Measurements from ENCODE around the gene NVL.

The NVL gene

GRCh38 chr1:224343679-224344078 lies 13.7 kb upstream of the NVL start (continued):
- TF ChIP-seq TSHZ1 (tag by site-specific recombination; IDR thresholded peaks at IDR 0.05; ENCODE audit: borderline replicate concordance): 0 out of 2 replicates have a peak, but pooled peaks have one; percentile 18
- TF ChIP-seq ZNF521 (tag by site-specific recombination; IDR thresholded peaks at IDR 0.05): no peak
- TF ChIP-seq MZF1 (tag by site-specific recombination; IDR thresholded peaks at IDR 0.05; ENCODE audit: borderline replicate concordance): 0 out of 2 replicates have a peak, but pooled peaks have one; percentile 13
- no peak for TF ChIP-seq ZSCAN4 (tag by site-specific recombination; IDR thresholded peaks at IDR 0.05)
- no peak for TF ChIP-seq KLF10 (tag by site-specific recombination; IDR thresholded peaks at IDR 0.05)
- no peak for TF ChIP-seq HOXA7 (CRISPR knock-in tag; IDR thresholded peaks at IDR 0.05; ENCODE audit: borderline replicate concordance)
- TF ChIP-seq ZNF792 (tag by site-specific recombination; IDR thresholded peaks at IDR 0.05): no peak
- TF ChIP-seq ZNF580 (tag by site-specific recombination; IDR thresholded peaks at IDR 0.05): peak; percentile 43; the same call in 1 of the 2 replicates
- no peak for TF ChIP-seq ZNF596 (tag by site-specific recombination; IDR thresholded peaks at IDR 0.05)
- peak; percentile 85 for TF ChIP-seq ZNF549 (tag by site-specific recombination; IDR thresholded peaks at IDR 0.05)
- peak; percentile 59; the same call in 1 of the 2 replicates for TF ChIP-seq ZNF639 (tag by site-specific recombination; IDR thresholded peaks at IDR 0.05)
- TF ChIP-seq ZNF140 (tag by site-specific recombination; IDR thresholded peaks at IDR 0.05): no peak
- no peak for TF ChIP-seq ZNF776 (tag by site-specific recombination; IDR thresholded peaks at IDR 0.05; ENCODE audit: borderline replicate concordance)
- TF ChIP-seq ZNF670 (tag by site-specific recombination; IDR thresholded peaks at IDR 0.05; ENCODE audit: low read depth): no peak
- peak; percentile 94 for TF ChIP-seq ZNF184 (tag by site-specific recombination; IDR thresholded peaks at IDR 0.05)
- TF ChIP-seq ZNF335 (tag by site-specific recombination; conservative IDR thresholded peaks at IDR 0.05): no peak
- no peak for TF ChIP-seq GLIS2 (tag by site-specific recombination; IDR thresholded peaks at IDR 0.05)
- TF ChIP-seq ZNF211 (tag by site-specific recombination; IDR thresholded peaks at IDR 0.05; ENCODE audit: low read depth): peak; percentile 99
- TF ChIP-seq ZNF114 (tag by site-specific recombination; IDR thresholded peaks at IDR 0.05): no peak
- TF ChIP-seq ZNF560 (tag by site-specific recombination; IDR thresholded peaks at IDR 0.05; ENCODE audit: borderline replicate concordance): 0 out of 2 replicates have a peak, but pooled peaks have one; percentile 43
- TF ChIP-seq SCRT1 (tag by site-specific recombination; IDR thresholded peaks at IDR 0.05; ENCODE audit: borderline replicate concordance): no peak
- TF ChIP-seq ZBTB21 (tag by site-specific recombination; IDR thresholded peaks at IDR 0.05): no peak
- TF ChIP-seq ZNF621 (tag by site-specific recombination; IDR thresholded peaks at IDR 0.05): no peak
- no peak for TF ChIP-seq ZNF37A (tag by site-specific recombination; IDR thresholded peaks at IDR 0.05)
- no peak for TF ChIP-seq ZNF239 (tag by site-specific recombination; IDR thresholded peaks at IDR 0.05)
- 0 out of 2 replicates have a peak, but pooled peaks have one; percentile 59 for TF ChIP-seq ZNF350 (tag by site-specific recombination; IDR thresholded peaks at IDR 0.05)
- no peak for TF ChIP-seq ZNF654 (tag by site-specific recombination; IDR thresholded peaks at IDR 0.05; ENCODE audit: low read depth)
- TF ChIP-seq ZNF23 (tag by site-specific recombination; IDR thresholded peaks at IDR 0.05; ENCODE audit: borderline replicate concordance): no peak
- no peak for TF ChIP-seq YY2 (tag by site-specific recombination; IDR thresholded peaks at IDR 0.05)
- no peak for TF ChIP-seq ZNF433 (tag by site-specific recombination; IDR thresholded peaks at IDR 0.05; ENCODE audit: low read depth)
- no peak for TF ChIP-seq GLI2 (tag by site-specific recombination; IDR thresholded peaks at IDR 0.05; ENCODE audit: borderline replicate concordance, low read depth)
- TF ChIP-seq HOXC10 (CRISPR knock-in tag; IDR thresholded peaks at IDR 0.05): no peak
- peak; percentile 52; the same call in 1 of the 2 replicates for TF ChIP-seq ZNF561 (tag by site-specific recombination; IDR thresholded peaks at IDR 0.05; ENCODE audit: borderline replicate concordance)
- no peak for TF ChIP-seq ZNF48 (tag by site-specific recombination; IDR thresholded peaks at IDR 0.05)
- peak; percentile 78 for TF ChIP-seq ZNF529 (tag by site-specific recombination; IDR thresholded peaks at IDR 0.05; ENCODE audit: insufficient replicate concordance)
- TF ChIP-seq ZNF544 (tag by site-specific recombination; IDR thresholded peaks at IDR 0.05): no peak
- TF ChIP-seq ZNF677 (tag by site-specific recombination; IDR thresholded peaks at IDR 0.05): no peak
- no peak for TF ChIP-seq ZNF747 (tag by site-specific recombination; IDR thresholded peaks at IDR 0.05)

Measured in HEK293 (cell line).